AG04450 (cell line): ENCODE measurements around the gene URB1. TPM values are rescaled to one million over a fixed set of nuclear protein-coding genes. Genes with fewer than 3 reads are reported as not detected.

Experiments used
- CTCF ChIA-PET: fragments of 300-600, 350-600 bp; formaldehyde crosslinking; extraction: SDS; loops from one replicate; lab custom pipeline; 2022; ENCODE audit warnings: antibody characterized with exemption, inconsistent platforms; lab: Charles Lee
- POLR2A ChIA-PET: fragments of 350-600 bp; formaldehyde crosslinking; extraction: SDS; loops from one replicate; lab custom pipeline; 2021; ENCODE audit warnings: antibody characterized with exemption, inconsistent platforms; lab: Yijun Ruan, JAX
- DNase-seq: peaks from one replicate; pipeline ENCODE4 v3.0.0-alpha.2; 2011; ENCODE audit warnings: low read depth, low spot score
- H3K27ac ChIP-seq: one replicate; pipeline ENCODE4 v1.5.1; 2012; ENCODE audit warnings: low read depth, low read length, control low read depth
- H3K27me3 ChIP-seq: one replicate; pipeline ENCODE4 v1.6.0; 2012; ENCODE audit warnings: low read length; ENCODE audit not compliant: control insufficient read depth, insufficient read depth
- H3K4me3 ChIP-seq: 2 replicates; pipeline ENCODE4 v1.5.1; 2011; ENCODE audit warnings: mild to moderate bottlenecking, low read depth, low read length, control low read depth
- H3K9me3 ChIP-seq: 2 replicates; pipeline ENCODE4 v1.5.1; 2012; ENCODE audit warnings: low read length; ENCODE audit not compliant: control insufficient read depth, insufficient read depth
- CTCF ChIP-seq: IDR thresholded peaks from 2 replicates; pipeline ENCODE4 v1.5.1; 2011; ENCODE audit warnings: low read depth, low read length, control low read depth, inconsistent platforms
- polyA plus RNA-seq: library from polyadenylated mRNA; depleted of rRNA; stranded (reverse); fragments of >200 nt; gene quantifications from 2 replicates; pipeline ENCODE4 v1.2.3, GENCODE V29; 2011

URB1 gene
- polyA plus RNA-seq, 1 experiment: 7.6 TPM

GRCh38 chr21:32281531-32281930, 111.3 kb downstream of the URB1 start:
- Histone ChIP-seq H3K27ac (no peak overlapping the region), H3K27me3 (no peaks in the 10 kb centered on the region), H3K9me3 (no peaks in the 10 kb centered on the region), H3K4me3 (no peak overlapping the region)
- DNase-seq: no peak
- ChIA-PET POLR2A (no interaction called here), CTCF (interaction anchor here (0.6 kb wide), 1 partner anchor 501 kb away, joined by 3 read pairs; no protein-coding TSS in a partner anchor)
- no peak for TF ChIP-seq CTCF

- POLR2A ChIA-PET: interaction anchor here (0.6 to 1.2 kb wide), 2 partner anchors 14 to 492 kb away, joined by 3 read pairs; partner anchors contain the start of gene PAXBP1
- no peak for TF ChIP-seq CTCF
Observed at GRCh38 chr21:32279377-32279680, 113.5 kb downstream of the URB1 start.

GRCh38 chr21:32278518-32279376, 114.1 kb downstream of the URB1 start, which contains the start of gene MIS18A:
Gene MIS18A, minus strand, starts transcription at chr21:32279049. Its CDS starts 35 bp downstream, at chr21:32279014.
- ChIA-PET POLR2A (interaction anchor here (0.6 to 1.2 kb wide), 2 partner anchors 13 to 492 kb away, joined by 3 read pairs; partner anchors contain the start of gene PAXBP1), CTCF (interaction anchor here (0.6 to 1.6 kb wide), 4 partner anchors 14 to 921 kb away, joined by 3 to 10 read pairs (median 6); no protein-coding TSS in a partner anchor)
- peak within 1 kb of the TSS; percentile 94 for H3K4me3 ChIP-seq
- H3K27me3 ChIP-seq: no peaks in the 10 kb centered on the region
- DNase-seq: peak; percentile 91
- H3K9me3 ChIP-seq: no peaks in the 10 kb centered on the region
- no peak for TF ChIP-seq CTCF
- H3K27ac ChIP-seq: peak within 1 kb of the TSS; percentile 77

More at GRCh38 chr21:32279377-32279680, 113.5 kb downstream of the URB1 start:
- DNase-seq: no peak
- Histone ChIP-seq H3K27ac (peak overlapping the region; percentile 77), H3K4me3 (peak overlapping the region; percentile 94), H3K27me3 (no peaks in the 10 kb centered on the region), H3K9me3 (no peaks in the 10 kb centered on the region)
- CTCF ChIA-PET: interaction anchor here (0.6 to 1.6 kb wide), 4 partner anchors 14 to 1081 kb away, joined by 3 to 10 read pairs (median 7); no protein-coding TSS in a partner anchor

- H3K9me3 ChIP-seq: no peaks in the 10 kb centered on the region
- H3K27ac ChIP-seq: peak overlapping the region; percentile 39
- ChIA-PET CTCF (interaction anchor here (0.7 kb wide), 1 partner anchor 922 kb away, joined by 3 read pairs; no protein-coding TSS in a partner anchor), POLR2A (no interaction called here)
- TF ChIP-seq CTCF: no peak
- no peak for DNase-seq
- peak overlapping the region; percentile 94 for H3K4me3 ChIP-seq
- no peaks in the 10 kb centered on the region for H3K27me3 ChIP-seq
Observed at GRCh38 chr21:32278103-32278502, 114.7 kb downstream of the URB1 start.
